ENCODE results near the gene OPRL1. TPM values are rescaled to one million over a fixed set of nuclear protein-coding genes. Genes with fewer than 3 reads are reported as not detected.
"Not testable (repeated sequence)": the region's sequence is repeated elsewhere in the genome, so short reads cannot be mapped to it uniquely, and the experiment has no call there.

Gene OPRL1
- total RNA-seq, 1 experiment from 2014 or later, result 1.2 TPM

DNA sequence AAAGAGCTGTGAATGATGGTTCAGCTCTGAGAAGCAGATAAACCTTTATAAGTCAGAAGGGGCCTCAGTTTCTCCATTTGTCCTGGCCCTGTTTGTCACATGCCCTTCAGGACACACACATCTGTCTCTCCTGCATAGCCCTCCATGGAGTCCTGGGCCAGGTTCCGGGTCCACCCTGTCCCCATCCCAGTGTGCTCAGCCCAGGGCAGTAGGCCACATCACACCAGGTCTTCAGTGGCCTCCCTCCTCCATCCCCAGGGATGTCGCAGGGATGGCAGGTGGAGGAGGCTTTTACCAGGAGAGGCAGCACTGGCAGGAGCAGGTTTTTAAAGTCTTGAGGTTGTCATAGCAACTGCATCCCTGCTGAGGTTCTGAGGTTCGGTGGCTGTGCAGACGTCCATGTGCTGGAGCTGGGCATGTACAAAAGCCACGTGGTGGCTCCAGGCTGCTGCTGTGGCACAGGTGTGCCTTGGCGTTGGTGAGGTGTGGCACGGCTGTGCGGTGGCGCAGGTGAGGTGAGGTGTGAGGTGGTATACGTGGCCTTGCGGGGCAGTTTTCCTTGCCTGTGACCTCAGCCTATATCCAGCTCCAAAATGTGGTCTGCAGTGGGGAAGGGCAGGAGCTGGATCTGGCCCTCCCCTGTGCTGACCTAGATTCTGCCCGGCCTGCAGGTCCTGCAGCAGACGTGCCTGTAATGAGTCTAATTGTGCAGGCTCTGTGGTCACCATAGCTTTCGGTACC, 35.5 kb downstream of the OPRL1 start:
- DNase-seq (ENCODE audit: low spot score), result no peak

- DNase-seq (ENCODE audit: low spot score), result no peak
Observed at GRCh38 chr20:64116016-64116415, 36.1 kb downstream of the OPRL1 start.

GRCh38 chr20:64116541-64117431, 36.9 kb downstream of the OPRL1 start:
- no peak for DNase-seq (ENCODE audit: low spot score)

- not testable (repeated sequence) for DNase-seq (ENCODE audit: low spot score)
Observed at GRCh38 chr20:64117432-64117777, 37.5 kb downstream of the OPRL1 start.

GRCh38 chr20:64119301-64119680, 39.4 kb downstream of the OPRL1 start:
- DNase-seq (ENCODE audit: low spot score), result no peak

- DNase-seq (ENCODE audit: low spot score), result no peak
Observed at GRCh38 chr20:64119681-64120341, 39.9 kb downstream of the OPRL1 start.

- no peak for DNase-seq (ENCODE audit: low spot score)
Observed at GRCh38 chr20:64121586-64121985, 41.7 kb downstream of the OPRL1 start.

- not testable (repeated sequence) for DNase-seq (ENCODE audit: low spot score)
Observed at GRCh38 chr20:64122927-64123326, 43.0 kb downstream of the OPRL1 start.

GRCh38 chr20:64123517-64123916, 43.6 kb downstream of the OPRL1 start:
- not testable (repeated sequence) for DNase-seq (ENCODE audit: low spot score)

GRCh38 chr20:64129146-64129782, 49.4 kb downstream of the OPRL1 start:
- no peak for DNase-seq (ENCODE audit: low spot score)

- no peak for DNase-seq (ENCODE audit: low spot score)
Observed at GRCh38 chr20:64130271-64130670, 50.4 kb downstream of the OPRL1 start.

GRCh38 chr20:64130876-64131275, 51.0 kb downstream of the OPRL1 start:
- no peak for DNase-seq (ENCODE audit: low spot score)

GRCh38 chr20:64131406-64131805, 51.5 kb downstream of the OPRL1 start:
- peak; percentile 83 for DNase-seq (ENCODE audit: low spot score)

DNA sequence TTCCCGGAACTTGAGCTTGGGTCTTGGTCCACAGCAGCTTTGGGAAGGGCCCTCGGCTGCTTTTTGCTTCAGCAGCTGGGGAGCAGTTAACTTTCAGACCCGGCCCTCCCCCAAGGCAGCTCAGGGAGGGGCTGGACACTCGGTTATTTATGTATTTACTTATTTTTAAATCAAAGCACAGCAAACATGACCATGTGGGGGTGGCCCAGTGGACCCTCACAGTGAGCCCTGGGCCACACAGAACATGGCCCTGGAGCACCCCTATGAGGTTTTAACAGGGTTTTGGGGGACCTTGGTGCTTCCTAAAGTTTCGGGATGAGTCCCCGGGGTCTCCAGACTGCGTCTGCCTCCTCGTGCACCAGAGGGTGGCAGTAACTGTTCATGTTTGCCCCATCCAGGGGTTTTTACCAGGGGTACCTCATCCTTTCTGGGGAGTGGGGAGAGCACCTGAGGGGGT, 54.1 kb downstream of the OPRL1 start:
- peak; percentile 45 for DNase-seq (ENCODE audit: low spot score)

DNA sequence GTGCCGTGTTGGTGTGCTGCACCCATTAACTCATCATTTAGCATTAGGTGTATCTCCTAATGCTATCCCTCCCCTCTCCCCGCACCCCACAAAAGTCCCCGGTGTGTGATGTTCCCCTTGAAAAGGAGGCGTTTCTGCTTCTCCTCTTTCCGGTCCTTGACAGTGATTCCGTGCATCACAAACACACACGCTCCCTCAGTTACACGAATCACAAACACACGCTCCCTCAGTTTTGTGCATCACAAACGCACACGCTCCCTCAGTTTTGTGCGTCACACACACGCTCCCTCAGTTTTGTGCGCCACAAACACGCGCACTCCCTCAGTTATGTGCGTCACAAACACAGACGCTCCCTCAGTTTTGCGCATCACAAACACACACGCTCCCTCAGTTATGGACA, 54.9 kb downstream of the OPRL1 start:
- DNase-seq (ENCODE audit: low spot score), result not testable (repeated sequence)

GRCh38 chr20:64136004-64136710, 56.3 kb downstream of the OPRL1 start:
- DNase-seq (ENCODE audit: low spot score), result no peak

GRCh38 chr20:64137598-64138031, 57.7 kb downstream of the OPRL1 start:
- no peak for DNase-seq (ENCODE audit: low spot score)

- no peak for DNase-seq (ENCODE audit: low spot score)
Observed at GRCh38 chr20:64138276-64138815, 58.5 kb downstream of the OPRL1 start.

- DNase-seq (ENCODE audit: low spot score), result no peak
Observed at GRCh38 chr20:64139199-64140060, 59.5 kb downstream of the OPRL1 start.
